Muscle of leg (tissue), 16 donors: ENCODE results near the gene GPNMB. TPM values are rescaled to one million over a fixed set of nuclear protein-coding genes. Genes with fewer than 3 reads are reported as not detected.
A peak's percentile ranks its signal among the peaks of the same experiment; 100 is the strongest.
"Not testable (repeated sequence)": the region's sequence is repeated elsewhere in the genome, so short reads cannot be mapped to it uniquely, and the experiment has no call there.

ENCODE experiments used
- DNase-seq: peaks from one replicate; pipeline ENCODE4 v3.0.0; 2013
- H3K27ac ChIP-seq: one replicate; pipeline ENCODE4 v1.5.1; 2013; ENCODE audit warnings: mild to moderate bottlenecking, low read length, control low read depth
- H3K27me3 ChIP-seq: one replicate; pipeline ENCODE4 v1.6.1; 2013; ENCODE audit warnings: low read length; ENCODE audit not compliant: control insufficient read depth, insufficient read depth
- H3K36me3 ChIP-seq: one replicate; pipeline ENCODE4 v1.6.1; 2013; ENCODE audit warnings: low read length; ENCODE audit not compliant: control insufficient read depth, insufficient read depth
- H3K4me1 ChIP-seq: one replicate; pipeline ENCODE4 v1.6.1; 2013; ENCODE audit warnings: low read length; ENCODE audit not compliant: control insufficient read depth, insufficient read depth
- H3K4me3 ChIP-seq: one replicate; pipeline ENCODE4 v1.5.1; 2013; ENCODE audit warnings: low read length, control low read depth
- H3K9me3 ChIP-seq: replicated peaks from 2 replicates; pipeline ENCODE4 v1.6.1; 2013; ENCODE audit warnings: low read depth, low read length; ENCODE audit not compliant: control insufficient read depth
- WGBS: methylation state at CpG from one replicate; pipeline ENCODE4 v1.1.5; 2013; ENCODE audit warnings: missing lambda C conversion rate; ENCODE audit not compliant: insufficient coverage; 5-methylcytosine and 5-hydroxymethylcytosine counted together
- long read RNA-seq, 11 donors: transcript quantifications; one replicate each; lab custom pipeline, GENCODE V29; 2026
- polyA plus RNA-seq, 8 donors: library from polyadenylated mRNA; unstranded; fragments of 120-200 nt; gene quantifications; one replicate each; pipeline versions ENCODE4 v1.2.1 to v1.2.3, GENCODE V29; 2013; ENCODE audit warnings: inconsistent platforms in 1 of 8, low replicate concordance in 1 of 8; ENCODE audit not compliant: insufficient read length in 8 of 8, insufficient read depth in 1 of 8
- total RNA-seq: library from RNA; stranded (reverse); fragments of 120-200 nt; gene quantifications from one replicate; pipeline ENCODE4 v1.2.4, GENCODE V29; 2013

Gene GPNMB
- total RNA-seq: 98.1 TPM
- polyA plus RNA-seq: 10 to 100 TPM; 29.1 to 77.4 (median 48.1) TPM
- long read RNA-seq, donor 1, partial matches to known transcripts: 0 of 5 reads
- long read RNA-seq, donor 1, other reads (novel, unspliced or antisense): 0 of 5 reads
- long read RNA-seq, donor 2, partial matches to known transcripts: 0 of 3 reads
- long read RNA-seq, donor 2, other reads (novel, unspliced or antisense): 0 of 3 reads
- long read RNA-seq, donor 3, transcript GPNMB-201 (11 exons, 2,862 nt): major isoform, 6 of 14 reads
- long read RNA-seq, donor 3, transcript GPNMB-203 (4 exons, 1,673 nt): minor isoform, 5 of 14 reads
- long read RNA-seq, donor 3, partial matches to known transcripts: 0 of 14 reads
- long read RNA-seq, donor 3, other reads (novel, unspliced or antisense): 0 of 14 reads
- long read RNA-seq, donor 4, partial matches to known transcripts: 0 of 8 reads
- long read RNA-seq, donor 4, other reads (novel, unspliced or antisense): 0 of 8 reads
- long read RNA-seq, donor 5, transcript GPNMB-203 (4 exons, 1,673 nt): major isoform, 6 of 58 reads
- long read RNA-seq, donor 5, transcript GPNMB-207 (2 exons, 808 nt): minor isoform, 5 of 58 reads
- long read RNA-seq, donor 5, transcript GPNMB-201 (11 exons, 2,862 nt): major isoform, 6 of 58 reads
- long read RNA-seq, donor 5, partial matches to known transcripts: 37 of 58 reads
- long read RNA-seq, donor 5, other reads (novel, unspliced or antisense): 0 of 58 reads
- long read RNA-seq, donor 6, transcript GPNMB-207 (2 exons, 808 nt): minor isoform, 5 of 22 reads
- long read RNA-seq, donor 6, transcript GPNMB-201 (11 exons, 2,862 nt): major isoform, 9 of 22 reads
- long read RNA-seq, donor 6, transcript GPNMB-203 (4 exons, 1,673 nt): minor isoform, 7 of 22 reads
- long read RNA-seq, donor 6, partial matches to known transcripts: 0 of 22 reads
- long read RNA-seq, donor 6, other reads (novel, unspliced or antisense): 0 of 22 reads
- long read RNA-seq, donor 7, transcript GPNMB-203 (4 exons, 1,673 nt): minor isoform, 8 of 51 reads
- long read RNA-seq, donor 7, transcript GPNMB-201 (11 exons, 2,862 nt): minor isoform, 6 of 51 reads
- long read RNA-seq, donor 7, transcript GPNMB-207 (2 exons, 808 nt): major isoform, 11 of 51 reads
- long read RNA-seq, donor 7, partial matches to known transcripts: 25 of 51 reads
- long read RNA-seq, donor 7, other reads (novel, unspliced or antisense): 0 of 51 reads
- long read RNA-seq, donor 8, transcript GPNMB-207 (2 exons, 808 nt): minor isoform, 5 of 46 reads
- long read RNA-seq, donor 8, transcript GPNMB-203 (4 exons, 1,673 nt): major isoform, 9 of 46 reads
- long read RNA-seq, donor 8, transcript GPNMB-201 (11 exons, 2,862 nt): minor isoform, 5 of 46 reads
- long read RNA-seq, donor 8, partial matches to known transcripts: 23 of 46 reads
- long read RNA-seq, donor 8, other reads (novel, unspliced or antisense): 0 of 46 reads
- long read RNA-seq, donor 9, transcript GPNMB-201 (11 exons, 2,862 nt): major isoform, 7 of 12 reads
- long read RNA-seq, donor 9, partial matches to known transcripts: 0 of 12 reads
- long read RNA-seq, donor 9, other reads (novel, unspliced or antisense): 0 of 12 reads
- long read RNA-seq, donor 10, transcript GPNMB-201 (11 exons, 2,862 nt): minor isoform, 6 of 21 reads
- long read RNA-seq, donor 10, transcript GPNMB-203 (4 exons, 1,673 nt): minor isoform, 5 of 21 reads
- long read RNA-seq, donor 10, transcript GPNMB-207 (2 exons, 808 nt): major isoform, 8 of 21 reads
- long read RNA-seq, donor 10, partial matches to known transcripts: 0 of 21 reads
- long read RNA-seq, donor 10, other reads (novel, unspliced or antisense): 0 of 21 reads
- long read RNA-seq, donor 11, transcript GPNMB-202 (11 exons, 2,763 nt): minor isoform, 5 of 38 reads
- long read RNA-seq, donor 11, transcript GPNMB-201 (11 exons, 2,862 nt): major isoform, 7 of 38 reads
- long read RNA-seq, donor 11, transcript GPNMB-207 (2 exons, 808 nt): minor isoform, 5 of 38 reads
- long read RNA-seq, donor 11, partial matches to known transcripts: 18 of 38 reads
- long read RNA-seq, donor 11, other reads (novel, unspliced or antisense): 0 of 38 reads

GRCh38 chr7:23246555-23246954 is at the start of gene GPNMB:
TSS of gene GPNMB (plus strand) at chr7:23246775. CDS start at chr7:23246858, 83 bp downstream.
- Histone ChIP-seq H3K27me3 (no peaks in the 10 kb centered on the region), H3K9me3 (peaks cover 4% of the 10 kb centered on the region), H3K4me3 (peak within 1 kb of the TSS; percentile 50), H3K4me1 (peaks cover 31% of the 10 kb centered on the region), H3K27ac (peak within 1 kb of the TSS; percentile 85), H3K36me3 (peaks cover 4% of the 10 kb centered on the region)
- WGBS: 15% methylated on average over 3 of the region's 7 CpGs
- peak; percentile 86 for DNase-seq

DNA sequence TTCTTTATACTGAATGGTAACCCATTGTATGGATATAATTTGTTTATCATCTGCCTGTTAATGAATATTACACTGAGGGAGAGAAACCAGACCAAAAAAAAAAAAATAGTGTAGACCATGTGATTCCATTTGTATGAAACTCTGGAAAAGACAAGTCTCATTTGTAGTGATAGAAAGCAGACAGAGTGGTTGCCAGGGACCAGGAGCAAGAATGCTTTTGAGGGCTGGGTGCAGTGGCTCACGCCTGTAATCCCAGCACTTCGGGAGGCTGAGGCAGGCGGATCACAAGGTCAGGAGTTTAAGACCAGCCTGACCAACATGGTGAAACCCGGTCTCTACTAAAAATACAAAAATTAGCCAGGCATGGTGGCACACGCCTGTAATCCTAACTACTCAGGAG is 48.8 kb upstream of the GPNMB start:
- H3K27me3 ChIP-seq, H3K9me3 ChIP-seq, H3K27ac ChIP-seq, H3K4me1 ChIP-seq, H3K4me3 ChIP-seq, DNase-seq: not testable (repeated sequence)
- 91% methylated on average over 4 of the region's 5 CpGs for WGBS
- H3K36me3 ChIP-seq: peaks cover 34% of the 10 kb centered on the region

DNA sequence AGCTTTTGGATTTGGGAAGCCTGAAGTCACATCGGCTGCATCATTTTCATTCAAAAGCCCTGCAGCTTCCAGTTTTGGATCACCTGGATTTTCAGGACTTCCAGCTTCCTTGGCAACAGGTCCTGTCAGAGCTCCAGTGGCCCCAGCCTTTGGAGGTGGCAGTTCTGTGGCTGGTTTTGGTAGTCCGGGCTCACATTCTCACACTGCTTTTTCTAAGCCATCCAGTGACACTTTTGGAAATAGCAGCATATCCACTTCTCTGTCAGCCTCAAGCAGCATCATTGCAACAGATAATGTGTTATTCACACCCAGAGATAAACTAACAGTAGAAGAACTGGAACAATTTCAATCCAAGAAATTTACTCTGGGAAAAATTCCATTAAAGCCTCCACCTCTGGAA is 46.2 kb upstream of the GPNMB start:
- DNase-seq: no peak
- H3K27me3 ChIP-seq: no peaks in the 10 kb centered on the region
- no peaks in the 10 kb centered on the region for H3K4me1 ChIP-seq
- no peak overlapping the region for H3K27ac ChIP-seq
- 100% methylated on average over 1 of the region's 2 CpGs for WGBS
- H3K4me3 ChIP-seq: no peak overlapping the region
- peaks cover 27% of the 10 kb centered on the region for H3K36me3 ChIP-seq
- no peaks in the 10 kb centered on the region for H3K9me3 ChIP-seq

DNA sequence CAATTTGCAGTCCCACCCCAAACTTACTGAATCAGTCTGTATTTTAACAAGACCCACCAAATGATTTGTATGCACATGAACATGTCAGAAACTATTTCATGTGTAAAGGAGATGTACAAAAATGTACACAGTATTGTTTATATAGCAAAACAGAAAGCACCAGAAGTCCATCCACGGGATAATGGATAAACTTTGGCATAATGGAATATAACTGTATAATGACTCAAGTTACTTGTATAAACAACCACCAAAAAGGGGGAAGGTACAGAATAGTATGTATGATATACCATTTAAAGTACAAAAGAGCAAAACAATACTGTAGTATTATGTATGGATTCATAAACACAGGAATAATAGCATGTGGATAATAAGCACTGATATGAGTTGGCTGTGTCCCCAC is 42.3 kb upstream of the GPNMB start:
- H3K27me3 ChIP-seq: no peaks in the 10 kb centered on the region
- H3K36me3 ChIP-seq: peaks cover 22% of the 10 kb centered on the region
- peaks cover 5% of the 10 kb centered on the region for H3K4me1 ChIP-seq
- H3K27ac ChIP-seq: no peak overlapping the region
- no peak overlapping the region for H3K4me3 ChIP-seq
- no peaks in the 10 kb centered on the region for H3K9me3 ChIP-seq
- no peak for DNase-seq
- no CpG with 5 or more reads among the region's 1 CpG for WGBS

DNA sequence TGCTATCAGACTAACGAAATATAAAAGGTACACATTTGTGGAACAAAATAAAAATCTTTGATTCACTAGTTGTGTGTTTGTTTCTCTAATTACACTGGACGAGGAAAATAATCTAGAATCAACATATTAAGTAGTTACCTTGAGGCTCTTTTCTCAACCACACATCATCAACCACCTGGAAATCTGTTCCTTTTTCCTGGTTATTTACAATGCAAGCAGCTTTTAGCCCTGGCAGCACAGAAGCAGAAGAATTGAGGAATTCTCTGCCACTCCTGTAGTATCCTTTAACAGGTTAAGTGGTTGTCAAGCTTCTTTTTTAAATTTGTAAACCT is 41.0 kb upstream of the GPNMB start:
- H3K9me3 ChIP-seq: no peaks in the 10 kb centered on the region
- H3K27me3 ChIP-seq: no peaks in the 10 kb centered on the region

GRCh38 chr7:23205909-23206767 is 40.4 kb upstream of the GPNMB start:
- peaks cover 7% of the 10 kb centered on the region for H3K36me3 ChIP-seq
- peak overlapping the region; percentile 28 for H3K4me3 ChIP-seq
- H3K27me3 ChIP-seq: no peaks in the 10 kb centered on the region
- WGBS: 15% methylated on average over 66 of the region's 76 CpGs
- H3K27ac ChIP-seq: peak overlapping the region; percentile 83
- H3K9me3 ChIP-seq: no peaks in the 10 kb centered on the region
- H3K4me1 ChIP-seq: peaks cover 5% of the 10 kb centered on the region
- peak; percentile 51 for DNase-seq

More for the DNA sequence above, 41.0 kb upstream of the GPNMB start:
- H3K36me3 ChIP-seq: peaks cover 9% of the 10 kb centered on the region
- H3K4me1 ChIP-seq: peaks cover 5% of the 10 kb centered on the region
- WGBS: no CpG with 5 or more reads among the region's 2 CpGs
- DNase-seq: no peak
- peak overlapping the region; percentile 28 for H3K4me3 ChIP-seq
- H3K27ac ChIP-seq: peak overlapping the region; percentile 5

- Histone ChIP-seq H3K27me3 (no peaks in the 10 kb centered on the region), H3K4me1 (peaks cover 5% of the 10 kb centered on the region), H3K9me3 (no peaks in the 10 kb centered on the region), H3K36me3 (peaks cover 3% of the 10 kb centered on the region), H3K4me3 (no peak overlapping the region), H3K27ac (peak overlapping the region; percentile 15)
- no CpG with 5 or more reads among the region's 2 CpGs for WGBS
- peak; percentile 8 for DNase-seq
These were observed 39.6 kb upstream of the GPNMB start for GRCh38 chr7:23207021-23207420.

GRCh38 chr7:23207884-23208283 is 38.7 kb upstream of the GPNMB start:
- Histone ChIP-seq H3K9me3 (no peaks in the 10 kb centered on the region), H3K4me3 (no peak overlapping the region), H3K4me1 (peaks cover 5% of the 10 kb centered on the region), H3K36me3 (peaks cover 3% of the 10 kb centered on the region), H3K27me3 (no peaks in the 10 kb centered on the region), H3K27ac (no peak overlapping the region)
- WGBS: no CpG with 5 or more reads among the region's 3 CpGs
- no peak for DNase-seq
